Endothelial cell (in vitro differentiated cells): ENCODE data around the gene PTMA. TPM values are rescaled to one million over a fixed set of nuclear protein-coding genes. Genes with fewer than 3 reads are reported as not detected.

Source experiments
- DNase-seq: peaks from one replicate; pipeline ENCODE4 v3.0.0; 2021; ENCODE audit warnings: low spot score
- H3K27ac Mint-ChIP-seq: one replicate; pipeline ENCODE4 v1.8.0; 2021; ENCODE audit warnings: mixed read lengths, inconsistent platforms; ENCODE audit not compliant: unreplicated experiment
- H3K27me3 Mint-ChIP-seq: one replicate; pipeline ENCODE4 v1.8.0; 2021; ENCODE audit warnings: mild to moderate bottlenecking, moderate library complexity, mixed read lengths, inconsistent platforms; ENCODE audit not compliant: unreplicated experiment
- H3K36me3 Mint-ChIP-seq: one replicate; pipeline ENCODE4 v1.8.0; 2021; ENCODE audit warnings: mild to moderate bottlenecking, low read depth, mixed read lengths, inconsistent platforms; ENCODE audit not compliant: unreplicated experiment
- H3K4me1 Mint-ChIP-seq: one replicate; pipeline ENCODE4 v1.8.0; 2021; ENCODE audit warnings: mild to moderate bottlenecking, mixed read lengths, inconsistent platforms; ENCODE audit not compliant: unreplicated experiment
- H3K4me3 Mint-ChIP-seq: one replicate; pipeline ENCODE4 v1.8.0; 2021; ENCODE audit warnings: mild to moderate bottlenecking, mixed read lengths, inconsistent platforms; ENCODE audit not compliant: unreplicated experiment
- H3K9me3 Mint-ChIP-seq: one replicate; pipeline ENCODE4 v1.8.0; 2021; ENCODE audit warnings: mixed read lengths, inconsistent platforms; ENCODE audit not compliant: unreplicated experiment
- CTCF ChIP-seq: fragments of 200-600 bp; sonication (generic); IDR thresholded peaks from one replicate; pipeline ENCODE4 v1.5.0; 2021; ENCODE audit warnings: antibody characterized with exemption; ENCODE audit not compliant: unreplicated experiment
- total RNA-seq: library from RNA; stranded (reverse); fragmentation: NEBNext Ultra II Directional; extraction: Animal tissue kit (Norgen Biotek cat#: 25700); gene quantifications from one replicate; pipeline ENCODE4 v1.2.1, GENCODE V29; 2021; ENCODE audit not compliant: unreplicated experiment

Gene PTMA
- total RNA-seq, 1 donor from 2014 or later: 592 TPM

GRCh38 chr2:231672617-231673347 lies 35.5 kb upstream of the PTMA start:
- H3K27me3 Mint-ChIP-seq: peaks cover 16% of the 10 kb centered on the region
- peak; percentile 73 for DNase-seq

GRCh38 chr2:231673348-231673770 lies 35.0 kb upstream of the PTMA start:
- Mint-ChIP-seq H3K36me3 (no peaks in the 10 kb centered on the region), H3K4me1 (peaks cover 14% of the 10 kb centered on the region), H3K4me3 (peak overlapping the region; percentile 80), H3K27me3 (peaks cover 13% of the 10 kb centered on the region), H3K9me3 (no peaks in the 10 kb centered on the region), H3K27ac (peak overlapping the region; percentile 89)
- TF ChIP-seq CTCF: no peak
- peak; percentile 76 for DNase-seq

More at GRCh38 chr2:231672617-231673347, 35.5 kb upstream of the PTMA start:
- TF ChIP-seq CTCF: no peak
- peaks cover 14% of the 10 kb centered on the region for H3K4me1 Mint-ChIP-seq
- H3K27ac Mint-ChIP-seq: peak overlapping the region; percentile 48
- H3K9me3 Mint-ChIP-seq: no peaks in the 10 kb centered on the region
- no peaks in the 10 kb centered on the region for H3K36me3 Mint-ChIP-seq
- no peak overlapping the region for H3K4me3 Mint-ChIP-seq

GRCh38 chr2:231674587-231675338 lies 33.6 kb upstream of the PTMA start:
- Mint-ChIP-seq H3K4me3 (no peak overlapping the region), H3K27me3 (peaks cover 13% of the 10 kb centered on the region), H3K9me3 (no peaks in the 10 kb centered on the region), H3K36me3 (no peaks in the 10 kb centered on the region), H3K27ac (no peak overlapping the region), H3K4me1 (peaks cover 14% of the 10 kb centered on the region)
- peak; percentile 65 for TF ChIP-seq CTCF
- peak; percentile 90 for DNase-seq

GRCh38 chr2:231676243-231676642 lies 32.1 kb upstream of the PTMA start:
- TF ChIP-seq CTCF: no peak
- Mint-ChIP-seq H3K4me3 (no peak overlapping the region), H3K27ac (peak overlapping the region; percentile 63), H3K9me3 (no peaks in the 10 kb centered on the region), H3K4me1 (peaks cover 12% of the 10 kb centered on the region), H3K27me3 (peaks cover 12% of the 10 kb centered on the region), H3K36me3 (no peaks in the 10 kb centered on the region)
- no peak for DNase-seq
